ENCODE measurements around the gene RPTOR.
"Not testable (repeated sequence)": the region's sequence is repeated elsewhere in the genome, so short reads cannot be mapped to it uniquely, and the experiment has no call there.

The RPTOR gene

GRCh38 chr17:80614332-80615047 lies 69.9 kb downstream of the RPTOR start:
- DNase-seq (ENCODE audit: low spot score), result no peak

GRCh38 chr17:80615376-80615775 lies 70.7 kb downstream of the RPTOR start:
- DNase-seq (ENCODE audit: low spot score), result no peak

- no peak for DNase-seq (ENCODE audit: low spot score)
These were observed 72.1 kb downstream of the RPTOR start for GRCh38 chr17:80616705-80617104.

- DNase-seq (ENCODE audit: low spot score), result no peak
These were observed 73.7 kb downstream of the RPTOR start for GRCh38 chr17:80618304-80618703.

- DNase-seq (ENCODE audit: low spot score), result no peak
These were observed 75.0 kb downstream of the RPTOR start for GRCh38 chr17:80619535-80620235.

- DNase-seq (ENCODE audit: low spot score), result no peak
These were observed 76.8 kb downstream of the RPTOR start for GRCh38 chr17:80621335-80621996.

- DNase-seq (ENCODE audit: low spot score), result no peak
These were observed 77.3 kb downstream of the RPTOR start for GRCh38 chr17:80621997-80622357.

- no peak for DNase-seq (ENCODE audit: low spot score)
These were observed 80.2 kb downstream of the RPTOR start for GRCh38 chr17:80624864-80625263.

GRCh38 chr17:80625627-80626026 lies 81.0 kb downstream of the RPTOR start:
- no peak for DNase-seq (ENCODE audit: low spot score)

- not testable (repeated sequence) for DNase-seq (ENCODE audit: low spot score)
These were observed 84.2 kb downstream of the RPTOR start for GRCh38 chr17:80628881-80629280.

GRCh38 chr17:80629298-80630028 lies 84.8 kb downstream of the RPTOR start:
- no peak for DNase-seq (ENCODE audit: low spot score)

- DNase-seq (ENCODE audit: low spot score), result no peak
These were observed 86.0 kb downstream of the RPTOR start for GRCh38 chr17:80630560-80631120.

GRCh38 chr17:80631142-80632045 lies 86.8 kb downstream of the RPTOR start:
- no peak for DNase-seq (ENCODE audit: low spot score)

GRCh38 chr17:80632046-80632581 lies 87.5 kb downstream of the RPTOR start:
- DNase-seq (ENCODE audit: low spot score), result no peak

- DNase-seq (ENCODE audit: low spot score), result no peak
These were observed 88.6 kb downstream of the RPTOR start for GRCh38 chr17:80633207-80633606.

- DNase-seq (ENCODE audit: low spot score), result no peak
These were observed 89.4 kb downstream of the RPTOR start for GRCh38 chr17:80633994-80634566.

GRCh38 chr17:80636361-80637018 lies 91.9 kb downstream of the RPTOR start:
- DNase-seq (ENCODE audit: low spot score), result no peak

GRCh38 chr17:80637048-80637781 lies 92.6 kb downstream of the RPTOR start:
- DNase-seq (ENCODE audit: low spot score), result no peak

- DNase-seq (ENCODE audit: low spot score), result no peak
These were observed 95.0 kb downstream of the RPTOR start for GRCh38 chr17:80639658-80640057.

All from SK-N-DZ (cell line).